HG02588 (cell line): ENCODE results near the gene CACNA2D1.

Experiments used
- ATAC-seq: cut with Tn5 transposase; IDR thresholded peaks from one replicate; pipeline ENCODE4 v1.9.1; 2021; ENCODE audit warnings: mild to moderate bottlenecking, moderate library complexity; ENCODE audit not compliant: unreplicated experiment

CACNA2D1 gene

GRCh38 chr7:82234457-82235049 lies 209.0 kb downstream of the CACNA2D1 start:
- ATAC-seq: no peak

GRCh38 chr7:82230811-82231581 lies 212.6 kb downstream of the CACNA2D1 start:
- ATAC-seq: no peak

DNA sequence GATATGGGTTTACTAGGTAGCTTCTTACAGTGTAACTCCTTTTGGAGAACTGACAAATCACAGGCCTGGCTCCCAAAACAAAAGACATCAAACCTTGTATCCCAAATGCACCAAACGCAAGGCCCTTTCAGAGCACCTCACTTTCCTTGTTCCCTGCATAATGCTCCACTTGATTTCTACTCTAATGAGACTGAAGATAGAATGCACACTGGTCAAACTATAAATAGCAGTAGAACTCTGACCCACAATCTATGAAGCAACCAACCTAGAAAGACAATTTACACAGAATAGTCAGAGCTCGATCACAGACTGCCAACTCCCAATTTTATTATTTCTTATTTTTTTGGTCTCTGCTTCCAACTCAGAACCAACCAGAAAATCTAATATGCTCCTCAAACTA lies 214.4 kb downstream of the CACNA2D1 start:
- no peak for ATAC-seq

GRCh38 chr7:82226191-82226590 lies 217.4 kb downstream of the CACNA2D1 start:
- no peak for ATAC-seq

DNA sequence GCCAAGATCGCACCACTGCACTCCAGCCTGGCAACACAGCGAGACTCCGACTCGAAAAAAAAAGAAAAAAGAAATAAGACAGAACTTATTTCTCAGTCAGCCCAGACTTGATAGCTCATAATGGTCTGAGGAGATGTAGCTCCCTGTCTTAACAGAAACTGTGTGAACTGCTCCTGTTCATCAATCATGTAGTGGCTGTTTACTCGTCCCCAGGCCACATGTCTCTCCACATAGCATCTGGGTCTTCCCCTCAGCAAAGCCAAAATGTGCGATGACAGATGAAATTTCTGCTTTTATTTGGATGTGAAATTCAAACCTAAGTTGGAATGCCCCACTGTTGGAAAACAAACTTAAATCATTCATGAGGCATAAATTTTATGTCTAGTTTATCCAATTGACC lies 219.0 kb downstream of the CACNA2D1 start:
- ATAC-seq: no peak

GRCh38 chr7:82223580-82223979 lies 220.0 kb downstream of the CACNA2D1 start:
- ATAC-seq: no peak

GRCh38 chr7:82221152-82221674 lies 222.4 kb downstream of the CACNA2D1 start:
- no peak for ATAC-seq

DNA sequence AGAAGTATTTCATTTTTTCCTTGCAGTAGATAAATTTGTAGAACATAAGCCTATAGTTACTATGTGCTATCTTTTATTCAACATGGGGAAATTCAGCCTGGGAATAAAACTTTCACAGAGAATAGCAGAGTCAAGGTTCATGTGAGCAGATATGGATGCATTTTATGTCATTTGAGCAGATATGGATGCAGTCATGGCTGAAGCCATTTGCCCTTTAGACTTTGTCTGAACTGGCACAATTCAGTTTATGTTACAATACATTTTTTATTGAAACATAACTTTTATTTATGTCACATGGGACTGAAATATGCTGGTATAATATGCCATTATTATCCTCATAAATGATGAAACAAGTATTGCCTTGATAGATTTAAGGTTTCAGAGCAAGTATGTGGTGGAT lies 231.1 kb downstream of the CACNA2D1 start:
- ATAC-seq: no peak

GRCh38 chr7:82211333-82211732 lies 232.2 kb downstream of the CACNA2D1 start:
- no peak for ATAC-seq

GRCh38 chr7:82210416-82211184 lies 233.0 kb downstream of the CACNA2D1 start:
- no peak for ATAC-seq

DNA sequence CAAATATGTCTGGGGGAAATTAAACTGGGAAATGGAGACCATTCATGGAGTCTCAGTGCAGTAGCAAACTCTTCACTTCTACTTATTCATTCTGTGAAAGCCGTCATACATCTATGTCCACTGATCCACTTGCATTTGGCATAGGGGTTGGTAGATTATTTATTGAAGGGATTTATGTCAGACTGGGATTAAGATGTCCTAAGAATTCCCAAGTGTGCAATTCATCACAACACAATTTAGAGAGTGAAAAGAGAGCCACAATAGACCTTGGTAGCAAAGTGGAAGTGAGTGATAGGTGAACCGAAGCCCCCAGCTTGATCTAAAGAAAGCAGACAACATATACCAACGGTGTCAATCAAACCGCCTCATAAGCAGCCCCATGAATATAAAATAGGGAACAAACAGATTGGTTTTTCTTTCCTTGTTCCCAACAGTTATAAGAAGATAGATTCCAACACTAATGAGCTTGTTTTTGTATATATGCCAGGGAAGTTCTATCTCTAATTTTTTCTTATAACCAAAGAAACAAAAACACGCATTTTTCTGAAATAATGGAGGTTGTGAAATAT lies 234.3 kb downstream of the CACNA2D1 start:
- ATAC-seq: no peak

GRCh38 chr7:82204694-82205093 lies 238.9 kb downstream of the CACNA2D1 start:
- ATAC-seq: no peak

DNA sequence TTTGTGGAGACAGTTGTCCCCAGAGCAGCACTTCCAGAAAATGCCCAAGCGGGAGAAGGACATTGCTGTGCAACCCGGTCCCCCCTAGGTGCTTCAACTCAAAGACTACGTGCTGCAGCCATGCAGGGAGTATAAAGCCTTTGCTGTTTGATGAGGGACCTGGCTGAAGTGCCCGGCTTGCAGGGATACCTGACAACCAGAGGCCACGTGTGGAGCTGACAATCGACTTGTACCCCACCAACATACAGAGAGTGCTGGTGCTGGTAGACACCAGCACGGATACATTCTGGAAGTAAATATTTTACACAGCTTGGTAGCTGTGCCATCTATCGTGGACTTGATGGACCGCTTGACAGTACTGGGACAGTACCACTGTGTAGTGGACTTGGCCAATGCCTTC lies 240.6 kb downstream of the CACNA2D1 start:
- ATAC-seq: no peak

DNA sequence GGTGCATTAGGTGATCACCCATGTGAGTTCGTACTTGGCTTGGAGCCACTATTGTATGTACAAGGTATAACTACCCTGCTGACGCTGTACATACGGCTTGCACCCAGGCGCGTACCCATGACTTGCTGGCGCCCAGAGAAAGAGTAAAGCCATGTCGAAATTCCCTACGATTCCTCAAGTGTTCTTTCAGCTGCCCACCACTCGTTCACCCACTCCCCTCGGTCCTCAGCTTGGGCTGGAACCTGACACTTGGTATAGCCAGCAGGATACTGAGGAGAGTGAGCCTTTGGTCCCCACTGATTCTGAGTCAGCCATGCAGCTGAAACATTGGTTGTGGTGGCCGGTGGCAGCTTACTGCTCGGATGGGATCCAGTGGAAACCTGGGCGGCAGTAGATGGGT lies 241.5 kb downstream of the CACNA2D1 start:
- no peak for ATAC-seq

DNA sequence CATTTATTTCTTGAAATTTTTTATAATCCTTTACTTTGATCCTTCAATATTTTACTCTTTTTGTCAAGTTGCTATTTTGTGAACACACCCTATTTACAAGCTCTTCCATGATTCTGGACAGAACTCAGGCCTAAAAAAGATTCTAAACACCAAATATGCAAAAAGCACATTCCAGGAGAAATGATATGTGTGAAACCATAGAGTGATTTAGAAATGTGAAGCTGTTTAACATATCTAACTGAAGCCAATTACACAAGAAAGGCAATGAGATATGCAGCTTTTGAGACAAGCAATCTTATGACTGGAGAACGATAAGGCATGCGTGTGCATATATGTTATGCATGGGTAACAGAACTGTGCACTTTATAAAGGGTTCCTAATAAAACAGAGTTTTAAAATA lies 243.0 kb downstream of the CACNA2D1 start:
- no peak for ATAC-seq

- no peak for ATAC-seq
Measured at GRCh38 chr7:82194016-82194643, 249.4 kb downstream of the CACNA2D1 start.

DNA sequence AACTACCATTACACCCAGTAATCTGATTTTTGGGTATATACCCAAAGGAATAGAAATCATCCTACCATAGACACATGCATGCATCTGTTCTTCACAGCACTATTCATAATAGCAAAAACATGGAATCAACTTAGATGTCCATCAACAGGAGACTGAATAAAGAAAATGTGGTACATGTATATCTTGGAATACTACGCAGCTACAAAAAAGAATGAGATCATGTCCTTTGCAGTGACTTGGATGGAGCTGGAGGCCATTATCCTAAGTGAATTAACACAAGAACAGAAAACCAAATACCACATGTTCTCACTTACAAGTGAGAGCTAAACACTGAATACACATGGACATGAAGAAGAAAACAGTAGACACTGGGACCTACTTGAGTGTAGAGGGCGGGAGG lies 254.9 kb downstream of the CACNA2D1 start:
- no peak for ATAC-seq

- no peak for ATAC-seq
Measured at GRCh38 chr7:82185443-82185842, 258.1 kb downstream of the CACNA2D1 start.

DNA sequence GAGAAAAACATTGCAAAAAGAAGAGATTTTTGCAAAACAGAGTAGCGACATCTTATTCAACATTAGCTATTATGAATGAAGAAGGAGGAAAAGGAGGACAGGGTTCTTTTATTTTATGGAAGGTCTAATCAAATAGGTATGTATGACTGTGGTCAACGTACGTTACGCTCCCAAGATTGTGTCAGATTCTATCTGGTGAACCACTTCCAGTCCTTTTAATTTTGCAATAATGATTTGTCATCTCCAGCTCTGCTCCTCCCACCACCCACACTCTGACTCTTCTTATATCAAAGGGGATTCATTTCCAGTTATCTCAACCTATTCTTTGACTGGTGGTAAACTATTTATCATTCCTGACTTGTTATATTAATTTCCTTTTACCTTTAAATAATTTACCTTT lies 259.9 kb downstream of the CACNA2D1 start:
- no peak for ATAC-seq

DNA sequence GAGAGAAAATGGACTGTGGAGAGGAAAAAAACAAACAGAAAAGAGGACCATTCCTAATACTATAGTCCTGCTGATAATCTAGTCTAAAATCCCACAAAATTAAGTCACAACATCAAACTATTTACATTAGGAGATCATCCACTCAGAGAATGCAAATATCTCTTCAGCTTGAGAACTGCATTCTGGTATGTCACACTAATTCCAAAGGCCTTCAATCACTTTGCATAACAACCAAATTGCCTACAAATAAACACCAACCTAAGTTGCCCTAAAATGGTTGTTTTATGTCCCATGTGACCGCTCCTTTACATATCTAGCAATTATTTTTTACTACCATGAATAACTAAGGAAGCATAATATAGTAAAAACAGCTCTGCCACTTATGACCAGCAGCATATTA lies 264.3 kb downstream of the CACNA2D1 start:
- no peak for ATAC-seq

- no peak for ATAC-seq
Measured at GRCh38 chr7:82175319-82175718, 268.3 kb downstream of the CACNA2D1 start.
